NCI-H146 (cell line): ENCODE data around the gene HDAC5.
"Not testable (repeated sequence)": the region's sequence is repeated elsewhere in the genome, so short reads cannot be mapped to it uniquely, and the experiment has no call there.

Source experiments
- DNase-seq: peaks from one replicate; lab custom pipeline; 2025; lab: John Stamatoyannopoulos, UW

Gene HDAC5

GRCh38 chr17:44123356-44124117 lies at the start of gene HDAC5:
TSS of gene HDAC5 (minus strand) at chr17:44123641. CDS start at chr17:44117515, 6,126 bp downstream.
- DNase-seq: peak; percentile 92

GRCh38 chr17:44171931-44172455 lies 48.6 kb upstream of the HDAC5 start:
- DNase-seq: no peak

- DNase-seq: peak; percentile 66
Measured at GRCh38 chr17:44170499-44171201, 47.2 kb upstream of the HDAC5 start, which contains the start of gene ASB16. TSS of gene ASB16 (plus strand) at chr17:44170704. CDS start at chr17:44170790, 86 bp downstream.

- DNase-seq: no peak
Measured at GRCh38 chr17:44170135-44170498, 46.7 kb upstream of the HDAC5 start.

- no peak for DNase-seq
Measured at GRCh38 chr17:44167181-44167861, 43.9 kb upstream of the HDAC5 start.

- DNase-seq: no peak
Measured at GRCh38 chr17:44164476-44164875, 41.0 kb upstream of the HDAC5 start.

GRCh38 chr17:44159519-44160210 lies 36.2 kb upstream of the HDAC5 start:
- no peak for DNase-seq

GRCh38 chr17:44155488-44155887 lies 32.0 kb upstream of the HDAC5 start:
- DNase-seq: peak; percentile 87

GRCh38 chr17:44152875-44153274 lies 29.4 kb upstream of the HDAC5 start:
- no peak for DNase-seq

- DNase-seq: no peak
Measured at GRCh38 chr17:44149750-44150329, 26.4 kb upstream of the HDAC5 start.

- not testable (repeated sequence) for DNase-seq
Measured at GRCh38 chr17:44149066-44149465, 25.6 kb upstream of the HDAC5 start.

GRCh38 chr17:44147812-44148211 lies 24.4 kb upstream of the HDAC5 start:
- no peak for DNase-seq

GRCh38 chr17:44146375-44147346 lies 23.2 kb upstream of the HDAC5 start:
- no peak for DNase-seq

- no peak for DNase-seq
Measured at GRCh38 chr17:44144966-44145739, 21.7 kb upstream of the HDAC5 start.

- DNase-seq: not testable (repeated sequence)
Measured at GRCh38 chr17:44143921-44144320, 20.5 kb upstream of the HDAC5 start.

GRCh38 chr17:44137891-44138709 lies 14.7 kb upstream of the HDAC5 start:
- peak; percentile 92 for DNase-seq

- no peak for DNase-seq
Measured at GRCh38 chr17:44134752-44135568, 11.5 kb upstream of the HDAC5 start.
